ENCODE data around the gene P2RX7.

The P2RX7 gene

GRCh38 chr12:121123488-121123887 is 9.2 kb upstream of the P2RX7 start:
- Histone ChIP-seq H3K9me3 (ENCODE audit: low read depth, low read length) (no peaks in the 10 kb centered on the region), H3K36me3 (ENCODE audit: insufficient read depth, low read length) (no peaks in the 10 kb centered on the region), H3K27ac (no peak overlapping the region), H3K9ac (ENCODE audit: insufficient read length) (no peak overlapping the region), H3K4me3 (no peak overlapping the region)
- DNase-seq (ENCODE audit: low read depth, low spot score): no peak
- TF ChIP-seq EZH2 (IDR thresholded peaks at IDR 0.05) (no peak), POLR2AphosphoS5 (IDR thresholded peaks at IDR 0.05; ENCODE audit: borderline replicate concordance, low read depth, low read length) (no peak), FOXP2 (optimal IDR thresholded peaks at IDR 0.05; ENCODE audit: control extremely low read depth, extremely low read length, insufficient read depth) (no peak)

GRCh38 chr12:121124402-121125109 is 8.1 kb upstream of the P2RX7 start:
- TF ChIP-seq FOXP2 (optimal IDR thresholded peaks at IDR 0.05; ENCODE audit: control extremely low read depth, extremely low read length, insufficient read depth) (no peak), POLR2AphosphoS5 (IDR thresholded peaks at IDR 0.05; ENCODE audit: borderline replicate concordance, low read depth, low read length) (no peak), EZH2 (IDR thresholded peaks at IDR 0.05) (no peak)
- Histone ChIP-seq H3K9me3 (ENCODE audit: low read depth, low read length) (no peaks in the 10 kb centered on the region), H3K27ac (no peak overlapping the region), H3K4me3 (no peak overlapping the region), H3K36me3 (ENCODE audit: insufficient read depth, low read length) (no peaks in the 10 kb centered on the region), H3K9ac (ENCODE audit: insufficient read length) (no peak overlapping the region)
- DNase-seq (ENCODE audit: low read depth, low spot score): no peak

GRCh38 chr12:121127501-121127900 is 5.2 kb upstream of the P2RX7 start:
- Histone ChIP-seq H3K27ac (no peak overlapping the region), H3K36me3 (ENCODE audit: insufficient read depth, low read length) (no peaks in the 10 kb centered on the region)

GRCh38 chr12:121128908-121129810 is 3.5 kb upstream of the P2RX7 start:
- Histone ChIP-seq H3K4me3 (no peak overlapping the region), H3K36me3 (ENCODE audit: insufficient read depth, low read length) (no peaks in the 10 kb centered on the region), H3K27ac (peak overlapping the region; percentile 21; the same call in 1 of the 2 replicates), H3K9me3 (ENCODE audit: low read depth, low read length) (no peaks in the 10 kb centered on the region), H3K9ac (ENCODE audit: insufficient read length) (no peak overlapping the region)
- peak; percentile 54; the same call in 1 of the 2 replicates for TF ChIP-seq POLR2AphosphoS5 (IDR thresholded peaks at IDR 0.05; ENCODE audit: borderline replicate concordance, low read depth, low read length)
- no peak for TF ChIP-seq EZH2 (IDR thresholded peaks at IDR 0.05)
- DNase-seq (ENCODE audit: low read depth, low spot score): no peak

More at GRCh38 chr12:121127501-121127900, 5.2 kb upstream of the P2RX7 start:
- no peak overlapping the region for H3K9ac ChIP-seq (ENCODE audit: insufficient read length)
- H3K9me3 ChIP-seq (ENCODE audit: low read depth, low read length): no peaks in the 10 kb centered on the region
- DNase-seq (ENCODE audit: low read depth, low spot score): no peak
- H3K4me3 ChIP-seq: no peak overlapping the region
- TF ChIP-seq FOXP2 (optimal IDR thresholded peaks at IDR 0.05; ENCODE audit: control extremely low read depth, extremely low read length, insufficient read depth): no peak
- TF ChIP-seq EZH2 (IDR thresholded peaks at IDR 0.05): no peak
- TF ChIP-seq POLR2AphosphoS5 (IDR thresholded peaks at IDR 0.05; ENCODE audit: borderline replicate concordance, low read depth, low read length): no peak

- Histone ChIP-seq H3K9ac (ENCODE audit: insufficient read length) (no peak overlapping the region), H3K9me3 (ENCODE audit: low read depth, low read length) (no peaks in the 10 kb centered on the region), H3K27ac (no peak overlapping the region), H3K36me3 (ENCODE audit: insufficient read depth, low read length) (no peaks in the 10 kb centered on the region), H3K4me3 (no peak overlapping the region)
- no peak for DNase-seq (ENCODE audit: low read depth, low spot score)
- no peak for TF ChIP-seq EZH2 (IDR thresholded peaks at IDR 0.05)
These were observed 2.9 kb upstream of the P2RX7 start for GRCh38 chr12:121129811-121130147.

GRCh38 chr12:121130866-121131373 is 1.8 kb upstream of the P2RX7 start:
- Histone ChIP-seq H3K9me3 (ENCODE audit: low read depth, low read length) (no peaks in the 10 kb centered on the region), H3K27ac (no peak overlapping the region), H3K36me3 (ENCODE audit: insufficient read depth, low read length) (no peaks in the 10 kb centered on the region), H3K4me3 (no peak overlapping the region), H3K9ac (ENCODE audit: insufficient read length) (no peak overlapping the region)
- no peak for DNase-seq (ENCODE audit: low read depth, low spot score)
- no peak for TF ChIP-seq FOXP2 (optimal IDR thresholded peaks at IDR 0.05; ENCODE audit: control extremely low read depth, extremely low read length, insufficient read depth)
- no peak for TF ChIP-seq EZH2 (IDR thresholded peaks at IDR 0.05)
- no peak for TF ChIP-seq POLR2AphosphoS5 (IDR thresholded peaks at IDR 0.05; ENCODE audit: borderline replicate concordance, low read depth, low read length)

- no peak for DNase-seq (ENCODE audit: low read depth, low spot score)
- TF ChIP-seq FOXP2 (optimal IDR thresholded peaks at IDR 0.05; ENCODE audit: control extremely low read depth, extremely low read length, insufficient read depth) (no peak), POLR2AphosphoS5 (IDR thresholded peaks at IDR 0.05; ENCODE audit: borderline replicate concordance, low read depth, low read length) (no peak), EZH2 (IDR thresholded peaks at IDR 0.05) (no peak)
- Histone ChIP-seq H3K36me3 (ENCODE audit: insufficient read depth, low read length) (no peaks in the 10 kb centered on the region), H3K4me3 (no peak overlapping the region), H3K9me3 (ENCODE audit: low read depth, low read length) (no peaks in the 10 kb centered on the region), H3K27ac (no peak overlapping the region), H3K9ac (ENCODE audit: insufficient read length) (no peak overlapping the region)
These were observed 735 bp upstream of the P2RX7 start for GRCh38 chr12:121131941-121132341.

GRCh38 chr12:121133838-121134237 is 1.2 kb downstream of the P2RX7 start:
- H3K9ac ChIP-seq (ENCODE audit: insufficient read length): no peak overlapping the region
- no peak overlapping the region for H3K27ac ChIP-seq
- no peaks in the 10 kb centered on the region for H3K36me3 ChIP-seq (ENCODE audit: insufficient read depth, low read length)
- DNase-seq (ENCODE audit: low read depth, low spot score): no peak
- TF ChIP-seq POLR2AphosphoS5 (IDR thresholded peaks at IDR 0.05; ENCODE audit: borderline replicate concordance, low read depth, low read length) (no peak), FOXP2 (optimal IDR thresholded peaks at IDR 0.05; ENCODE audit: control extremely low read depth, extremely low read length, insufficient read depth) (no peak), EZH2 (IDR thresholded peaks at IDR 0.05) (no peak)
- H3K4me3 ChIP-seq: no peak overlapping the region
- H3K9me3 ChIP-seq (ENCODE audit: low read depth, low read length): no peaks in the 10 kb centered on the region
